ENCODE data around the gene PDGFRB. TPM values are rescaled to one million over a fixed set of nuclear protein-coding genes. Genes with fewer than 3 reads are reported as not detected.

Gene PDGFRB
- total RNA-seq, result 111 and 137 TPM in 2 replicates

GRCh38 chr5:150155258-150156026 is at the start of gene PDGFRB:
PDGFRB (minus strand) TSS chr5:150155845; CDS start chr5:150137047, 18,798 bp downstream.

DNA sequence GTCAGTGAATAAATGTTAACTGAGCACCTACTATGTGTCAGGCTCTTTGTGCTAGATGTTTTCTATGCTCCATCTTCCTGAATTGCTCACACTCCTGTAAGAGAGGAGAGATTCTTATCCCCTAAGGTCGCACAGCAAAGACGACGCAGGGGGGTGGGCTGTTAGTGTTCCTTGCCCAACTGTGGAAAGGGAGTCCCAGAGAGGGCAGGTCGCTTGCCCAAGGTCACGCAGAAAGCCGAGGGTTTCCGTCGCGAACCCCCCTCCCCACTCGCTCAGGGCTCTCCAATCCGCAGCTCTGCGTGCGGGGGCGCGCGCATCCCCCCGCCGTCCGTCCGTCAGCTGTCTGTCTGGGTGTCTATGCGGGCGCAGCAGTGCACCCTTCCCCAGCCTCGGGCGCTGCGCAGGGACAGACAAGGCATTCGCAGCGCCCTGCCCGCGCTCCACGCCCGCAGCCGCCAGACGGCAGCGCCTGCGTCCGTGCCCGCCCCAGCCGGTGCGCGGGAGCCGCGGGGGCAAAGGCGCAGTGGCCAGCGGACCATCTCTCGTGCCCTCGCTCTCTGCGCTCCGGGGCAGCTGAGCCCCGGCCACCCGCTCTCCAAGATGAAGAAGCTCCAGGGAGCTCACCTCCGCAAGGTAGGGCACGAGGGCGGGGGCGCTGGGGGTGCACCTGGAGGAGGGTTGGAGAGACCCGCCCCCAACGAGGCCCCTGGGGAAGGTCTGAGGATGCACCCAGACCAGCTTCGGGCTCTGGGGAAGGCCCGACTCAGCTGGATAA is 34.3 kb upstream of the PDGFRB start, which contains the start of gene SLC6A7:
Gene SLC6A7 (plus strand): TSS at position 335 of the 775 bp plus-strand sequence. CDS start 266 bp downstream, at position 601.

GRCh38 chr5:150166650-150167511 is 11.2 kb upstream of the PDGFRB start, which contains the start of gene CDX1:
CDX1 (plus strand) TSS chr5:150166778; CDS start chr5:150166877, 99 bp downstream.

DNA sequence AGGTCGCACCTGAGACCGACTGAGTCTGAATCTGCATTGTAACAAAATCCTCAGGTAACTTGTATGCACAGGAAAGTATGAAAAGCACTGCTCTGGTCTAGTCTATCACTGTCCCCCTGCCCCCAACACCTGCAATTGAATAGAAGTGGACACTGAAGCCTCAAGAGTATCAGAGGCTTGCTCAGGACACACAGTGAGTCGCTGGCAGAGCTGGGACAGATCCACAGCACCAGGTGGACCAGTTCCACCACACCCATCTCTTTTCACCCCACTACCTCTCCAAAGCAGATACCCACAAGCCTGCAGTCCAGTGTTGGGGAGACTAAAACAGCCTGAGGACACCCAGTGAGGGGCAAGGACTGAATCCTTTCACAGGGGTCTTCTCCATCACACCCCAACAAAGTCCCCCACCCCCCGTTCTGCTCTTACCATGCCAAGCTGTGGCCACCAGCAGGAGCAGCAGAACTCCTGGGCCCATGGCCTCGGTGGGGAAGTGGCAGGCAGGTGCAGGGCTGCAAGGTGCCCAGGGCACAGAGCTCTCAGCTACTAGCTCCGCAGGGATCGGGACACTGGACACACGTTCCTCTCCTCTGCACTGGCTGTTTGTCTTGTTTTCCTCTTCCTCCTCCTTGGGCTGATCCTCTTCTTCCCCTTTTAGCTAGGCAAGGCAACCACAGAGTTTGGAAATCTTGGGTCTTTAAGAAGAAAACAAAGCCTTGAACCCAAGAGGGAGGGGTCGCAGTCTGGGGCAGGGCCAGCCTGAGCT is 69.5 kb downstream of the PDGFRB start, which contains the start of gene CSF1R:
Gene CSF1R (minus strand): TSS at position 605 of the 766 bp plus-strand sequence. CDS start 127 bp downstream, at position 478.

Small RNAs within 50 kb of the gene (small RNA-seq; reads per million reads assigned to genes)
- not detected for gene RF00019

Other genes with a start within 250 kb of the PDGFRB start
- not detected in 2 replicates for gene PDE6A, start 211.1 kb downstream of the PDGFRB start, total RNA-seq
- 16.5 and 21.0 TPM in 2 replicates for gene SLC26A2, start 195.1 kb downstream of the PDGFRB start, total RNA-seq
- gene TIGD6, start 155.2 kb downstream of the PDGFRB start, total RNA-seq, result 6.7 and 7.8 TPM in 2 replicates
- 32.0 and 38.5 TPM in 2 replicates for gene HMGXB3, start 155.1 kb downstream of the PDGFRB start, total RNA-seq
- not detected in 2 replicates for gene CSF1R, start 69.3 kb downstream of the PDGFRB start, total RNA-seq
- gene CDX1, start 10.9 kb upstream of the PDGFRB start, total RNA-seq, result 0.22 TPM in 1 of 2 replicates, not detected in the other
- not detected in 2 replicates for gene SLC6A7, start 34.2 kb upstream of the PDGFRB start, total RNA-seq
- gene CAMK2A, start 133.9 kb upstream of the PDGFRB start, total RNA-seq, result 0.78 and 0.86 TPM in 2 replicates
- 7.2 and 8.0 TPM in 2 replicates for gene ARSI, start 147.1 kb upstream of the PDGFRB start, total RNA-seq
- gene TCOF1, start 201.9 kb upstream of the PDGFRB start, total RNA-seq, result 8.8 and 10.8 TPM in 2 replicates